ENCODE measurements around the gene GRM4.

GRM4 gene

GRCh38 chr6:34035161-34035560 is 110.7 kb downstream of the GRM4 start:
- Histone ChIP-seq H3K79me2 (ENCODE audit: low read length) (no peaks in the 10 kb centered on the region), H3K4me1 (ENCODE audit: low read length) (no peaks in the 10 kb centered on the region), H3K36me3 (replicated peaks; ENCODE audit: insufficient read depth, low read length) (no peaks in the 10 kb centered on the region), H4K20me1 (ENCODE audit: insufficient read depth, low read length) (no peaks in the 10 kb centered on the region), H3K9ac (ENCODE audit: low read length) (no peak overlapping the region), H3K4me3 (ENCODE audit: low read length) (no peak overlapping the region), H3K9me2 (replicated peaks; ENCODE audit: insufficient read depth, low read length) (no peaks in the 10 kb centered on the region), H3K27me3 (replicated peaks; ENCODE audit: insufficient read depth, low read length) (peaks cover 57% of the 10 kb centered on the region), H3K4me2 (ENCODE audit: low read depth, low read length) (no peak overlapping the region), H3F3A (ENCODE audit: insufficient read depth, low read length) (no peaks in the 10 kb centered on the region), H3K27ac (ENCODE audit: low read length) (no peak overlapping the region), H2AFZ (ENCODE audit: low read length) (no peak overlapping the region), H3K9me3 (replicated peaks; ENCODE audit: insufficient read depth, low read length) (no peaks in the 10 kb centered on the region)
- no peak for TF ChIP-seq EZH2phosphoT487 (IDR thresholded peaks at IDR 0.05; ENCODE audit: low read length)
- no peak for TF ChIP-seq CTCF (IDR thresholded peaks at IDR 0.05; ENCODE audit: low read length)
- no peak for TF ChIP-seq EZH2 (optimal IDR thresholded peaks at IDR 0.05; ENCODE audit: low read depth, low read length)
- DNase-seq = no peak

GRCh38 chr6:34032856-34033255 is 113.0 kb downstream of the GRM4 start:
- H3K4me1 ChIP-seq (ENCODE audit: low read length) = no peaks in the 10 kb centered on the region
- no peak overlapping the region for H2AFZ ChIP-seq (ENCODE audit: low read length)
- H3K36me3 ChIP-seq (replicated peaks; ENCODE audit: insufficient read depth, low read length) = no peaks in the 10 kb centered on the region
- DNase-seq = no peak
- H3K4me2 ChIP-seq (ENCODE audit: low read depth, low read length) = no peak overlapping the region
- H3K9ac ChIP-seq (ENCODE audit: low read length) = no peak overlapping the region
- H3K4me3 ChIP-seq (ENCODE audit: low read length) = no peak overlapping the region
- H3K27ac ChIP-seq (ENCODE audit: low read length) = no peak overlapping the region
- peaks cover 56% of the 10 kb centered on the region for H3K27me3 ChIP-seq (replicated peaks; ENCODE audit: insufficient read depth, low read length)
- TF ChIP-seq EZH2phosphoT487 (IDR thresholded peaks at IDR 0.05; ENCODE audit: low read length) = no peak
- TF ChIP-seq EZH2 (optimal IDR thresholded peaks at IDR 0.05; ENCODE audit: low read depth, low read length) = no peak
- no peak for TF ChIP-seq CTCF (IDR thresholded peaks at IDR 0.05; ENCODE audit: low read length)
- no peaks in the 10 kb centered on the region for H4K20me1 ChIP-seq (ENCODE audit: insufficient read depth, low read length)
- H3K9me2 ChIP-seq (replicated peaks; ENCODE audit: insufficient read depth, low read length) = no peaks in the 10 kb centered on the region
- no peaks in the 10 kb centered on the region for H3K79me2 ChIP-seq (ENCODE audit: low read length)
- H3F3A ChIP-seq (ENCODE audit: insufficient read depth, low read length) = no peaks in the 10 kb centered on the region
- no peaks in the 10 kb centered on the region for H3K9me3 ChIP-seq (replicated peaks; ENCODE audit: insufficient read depth, low read length)

GRCh38 chr6:34031625-34032383 is 114.1 kb downstream of the GRM4 start:
- no peaks in the 10 kb centered on the region for H4K20me1 ChIP-seq (ENCODE audit: insufficient read depth, low read length)
- H3K9ac ChIP-seq (ENCODE audit: low read length) = no peak overlapping the region
- no peaks in the 10 kb centered on the region for H3K9me3 ChIP-seq (replicated peaks; ENCODE audit: insufficient read depth, low read length)
- H3K79me2 ChIP-seq (ENCODE audit: low read length) = no peaks in the 10 kb centered on the region
- H3K4me1 ChIP-seq (ENCODE audit: low read length) = no peaks in the 10 kb centered on the region
- no peak overlapping the region for H3K4me3 ChIP-seq (ENCODE audit: low read length)
- no peaks in the 10 kb centered on the region for H3K36me3 ChIP-seq (replicated peaks; ENCODE audit: insufficient read depth, low read length)
- no peaks in the 10 kb centered on the region for H3K9me2 ChIP-seq (replicated peaks; ENCODE audit: insufficient read depth, low read length)
- no peak for DNase-seq
- peaks cover 55% of the 10 kb centered on the region for H3K27me3 ChIP-seq (replicated peaks; ENCODE audit: insufficient read depth, low read length)
- no peak overlapping the region for H3K27ac ChIP-seq (ENCODE audit: low read length)
- no peak overlapping the region for H3K4me2 ChIP-seq (ENCODE audit: low read depth, low read length)
- TF ChIP-seq EZH2 (optimal IDR thresholded peaks at IDR 0.05; ENCODE audit: low read depth, low read length) = no peak
- TF ChIP-seq EZH2phosphoT487 (IDR thresholded peaks at IDR 0.05; ENCODE audit: low read length) = no peak
- TF ChIP-seq CTCF (IDR thresholded peaks at IDR 0.05; ENCODE audit: low read length) = no peak
- H3F3A ChIP-seq (ENCODE audit: insufficient read depth, low read length) = no peaks in the 10 kb centered on the region
- H2AFZ ChIP-seq (ENCODE audit: low read length) = no peak overlapping the region
